GM19193 (cell line): ENCODE data around the gene OTUD1.

Experiments used
- POLR2A ChIP-seq: IDR thresholded peaks from 4 replicates; pipeline ENCODE4 v1.6.1; 2011; ENCODE audit not compliant: insufficient read depth, insufficient read length; ENCODE audit errors: extremely low read depth

Gene OTUD1

GRCh38 chr10:23474626-23475025 is 35.8 kb downstream of the OTUD1 start:
- no peak for TF ChIP-seq POLR2A

- no peak for TF ChIP-seq POLR2A
These were observed 39.7 kb downstream of the OTUD1 start for GRCh38 chr10:23478570-23478969.

GRCh38 chr10:23479798-23480473 is 41.1 kb downstream of the OTUD1 start:
- TF ChIP-seq POLR2A, result no peak

- TF ChIP-seq POLR2A, result no peak
These were observed 42.6 kb downstream of the OTUD1 start for GRCh38 chr10:23481363-23481961.

- TF ChIP-seq POLR2A, result no peak
These were observed 51.2 kb downstream of the OTUD1 start for GRCh38 chr10:23490115-23490514.
